HL-60 (cell line): ENCODE results near the gene DNAH6.

Source experiments
- DNase-seq, 2 experiments: peaks; one replicate each; pipeline ENCODE4 v3.0.0-alpha.2; 2010 to 2020; ENCODE audit warnings: low read depth in 1 of 2, low spot score in 1 of 2
- H3K27ac ChIP-seq: fragments of 250-450 bp; sonication (Bioruptor Pico); replicated peaks from 2 replicates; pipeline ENCODE4 v1.5.1; 2020; ENCODE audit warnings: mild to moderate bottlenecking, moderate library complexity
- H3K27me3 ChIP-seq: fragments of 250-450 bp; sonication (Bioruptor Pico); 2 replicates; pipeline ENCODE4 v1.5.1; 2021; ENCODE audit warnings: mild to moderate bottlenecking, moderate library complexity; ENCODE audit not compliant: insufficient read depth, poor library complexity, severe bottlenecking
- H3K4me3 ChIP-seq: replicated peaks from 2 replicates; pipeline ENCODE4 v1.5.1; 2011; ENCODE audit warnings: mild to moderate bottlenecking, control low read depth, low read length; ENCODE audit not compliant: insufficient read depth
- GABPA ChIP-seq: IDR thresholded peaks from 2 replicates; pipeline ENCODE4 v1.6.1; 2012; ENCODE audit warnings: low read depth
- POLR2AphosphoS5 ChIP-seq: IDR thresholded peaks from 2 replicates; pipeline ENCODE4 v1.6.1; 2012; ENCODE audit warnings: low read depth
- SPI1 ChIP-seq: IDR thresholded peaks from 2 replicates; pipeline ENCODE4 v1.6.1; 2012; ENCODE audit warnings: low read depth, mild to moderate bottlenecking, borderline replicate concordance
- TF ChIP-seq, protein P1 (sequence below): IDR thresholded peaks from one replicate; pipeline ENCODE4 v1.5.1; 2011; ENCODE audit warnings: low read length, control low read depth, inconsistent platforms; ENCODE audit not compliant: insufficient read depth
- TF ChIP-seq, protein P2 (sequence below): IDR thresholded peaks from 2 replicates; pipeline ENCODE4 v1.6.1; 2012; ENCODE audit warnings: low read depth; ENCODE audit not compliant: insufficient replicate concordance

Gene DNAH6

DNA sequence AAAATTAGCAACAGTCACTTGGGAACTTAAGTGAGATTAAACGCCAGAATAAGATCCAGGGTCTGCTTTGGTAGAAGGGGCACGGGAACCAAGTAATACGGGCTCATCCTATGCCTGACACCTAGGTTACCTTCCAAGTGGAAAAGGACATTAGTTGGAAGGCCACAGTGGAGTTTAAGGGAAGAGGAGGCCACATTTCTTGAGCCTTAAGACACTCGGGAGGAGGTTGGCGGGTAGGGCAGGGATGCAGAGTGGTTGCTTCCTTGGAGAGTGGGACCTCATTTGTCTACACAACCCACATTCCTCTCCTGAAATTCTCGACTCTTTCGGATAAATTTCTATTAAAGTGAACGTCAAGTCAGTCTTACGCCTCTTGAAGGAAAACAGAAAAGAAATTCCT is 510 bp upstream of the DNAH6 start:
- H3K4me3 ChIP-seq = no peak overlapping the region
- no peak for DNase-seq
- no peak overlapping the region for H3K27ac ChIP-seq
- no peaks in the 10 kb centered on the region for H3K27me3 ChIP-seq
- no peak for TF ChIP-seq POLR2AphosphoS5
- no peak for TF ChIP-seq GABPA
- TF ChIP-seq SPI1 = no peak
- TF ChIP-seq, protein P1, sequence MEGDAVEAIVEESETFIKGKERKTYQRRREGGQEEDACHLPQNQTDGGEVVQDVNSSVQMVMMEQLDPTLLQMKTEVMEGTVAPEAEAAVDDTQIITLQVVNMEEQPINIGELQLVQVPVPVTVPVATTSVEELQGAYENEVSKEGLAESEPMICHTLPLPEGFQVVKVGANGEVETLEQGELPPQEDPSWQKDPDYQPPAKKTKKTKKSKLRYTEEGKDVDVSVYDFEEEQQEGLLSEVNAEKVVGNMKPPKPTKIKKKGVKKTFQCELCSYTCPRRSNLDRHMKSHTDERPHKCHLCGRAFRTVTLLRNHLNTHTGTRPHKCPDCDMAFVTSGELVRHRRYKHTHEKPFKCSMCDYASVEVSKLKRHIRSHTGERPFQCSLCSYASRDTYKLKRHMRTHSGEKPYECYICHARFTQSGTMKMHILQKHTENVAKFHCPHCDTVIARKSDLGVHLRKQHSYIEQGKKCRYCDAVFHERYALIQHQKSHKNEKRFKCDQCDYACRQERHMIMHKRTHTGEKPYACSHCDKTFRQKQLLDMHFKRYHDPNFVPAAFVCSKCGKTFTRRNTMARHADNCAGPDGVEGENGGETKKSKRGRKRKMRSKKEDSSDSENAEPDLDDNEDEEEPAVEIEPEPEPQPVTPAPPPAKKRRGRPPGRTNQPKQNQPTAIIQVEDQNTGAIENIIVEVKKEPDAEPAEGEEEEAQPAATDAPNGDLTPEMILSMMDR = no peak
- TF ChIP-seq, protein P2, sequence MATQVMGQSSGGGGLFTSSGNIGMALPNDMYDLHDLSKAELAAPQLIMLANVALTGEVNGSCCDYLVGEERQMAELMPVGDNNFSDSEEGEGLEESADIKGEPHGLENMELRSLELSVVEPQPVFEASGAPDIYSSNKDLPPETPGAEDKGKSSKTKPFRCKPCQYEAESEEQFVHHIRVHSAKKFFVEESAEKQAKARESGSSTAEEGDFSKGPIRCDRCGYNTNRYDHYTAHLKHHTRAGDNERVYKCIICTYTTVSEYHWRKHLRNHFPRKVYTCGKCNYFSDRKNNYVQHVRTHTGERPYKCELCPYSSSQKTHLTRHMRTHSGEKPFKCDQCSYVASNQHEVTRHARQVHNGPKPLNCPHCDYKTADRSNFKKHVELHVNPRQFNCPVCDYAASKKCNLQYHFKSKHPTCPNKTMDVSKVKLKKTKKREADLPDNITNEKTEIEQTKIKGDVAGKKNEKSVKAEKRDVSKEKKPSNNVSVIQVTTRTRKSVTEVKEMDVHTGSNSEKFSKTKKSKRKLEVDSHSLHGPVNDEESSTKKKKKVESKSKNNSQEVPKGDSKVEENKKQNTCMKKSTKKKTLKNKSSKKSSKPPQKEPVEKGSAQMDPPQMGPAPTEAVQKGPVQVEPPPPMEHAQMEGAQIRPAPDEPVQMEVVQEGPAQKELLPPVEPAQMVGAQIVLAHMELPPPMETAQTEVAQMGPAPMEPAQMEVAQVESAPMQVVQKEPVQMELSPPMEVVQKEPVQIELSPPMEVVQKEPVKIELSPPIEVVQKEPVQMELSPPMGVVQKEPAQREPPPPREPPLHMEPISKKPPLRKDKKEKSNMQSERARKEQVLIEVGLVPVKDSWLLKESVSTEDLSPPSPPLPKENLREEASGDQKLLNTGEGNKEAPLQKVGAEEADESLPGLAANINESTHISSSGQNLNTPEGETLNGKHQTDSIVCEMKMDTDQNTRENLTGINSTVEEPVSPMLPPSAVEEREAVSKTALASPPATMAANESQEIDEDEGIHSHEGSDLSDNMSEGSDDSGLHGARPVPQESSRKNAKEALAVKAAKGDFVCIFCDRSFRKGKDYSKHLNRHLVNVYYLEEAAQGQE = no peak

DNA sequence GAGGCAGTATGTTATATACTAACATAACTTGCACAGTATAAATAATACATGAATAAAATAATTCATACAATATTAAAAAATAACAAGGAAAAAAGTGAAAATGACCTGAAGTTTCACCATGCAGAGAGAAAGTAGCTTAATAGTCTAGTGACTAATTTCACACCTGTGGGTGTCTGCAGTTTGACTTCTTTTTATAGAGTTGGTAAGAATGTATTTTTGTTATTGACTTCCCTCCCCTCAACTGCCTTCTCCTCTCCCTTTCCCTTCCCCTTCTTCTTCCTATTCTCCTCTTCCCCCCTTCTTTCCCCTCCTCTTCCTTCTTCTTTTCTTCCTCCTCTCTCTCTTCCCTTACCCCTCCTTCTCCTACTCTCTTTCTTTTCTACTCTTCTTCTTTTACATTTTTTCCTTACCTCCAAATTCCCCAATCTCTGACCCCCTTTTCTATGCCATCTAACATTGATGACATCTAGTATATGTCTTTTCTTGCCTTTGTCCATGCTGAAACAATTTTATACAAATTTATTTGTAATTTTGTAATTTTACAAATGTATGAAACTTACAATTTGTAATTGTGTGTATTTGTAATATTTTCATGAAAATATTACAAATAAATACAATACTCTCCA is 3.1 kb downstream of the DNAH6 start:
- Histone ChIP-seq H3K4me3 (no peak overlapping the region), H3K27me3 (no peaks in the 10 kb centered on the region), H3K27ac (no peak overlapping the region)
- no peak for DNase-seq
- TF ChIP-seq SPI1 = no peak
- TF ChIP-seq, protein P1 = no peak
- TF ChIP-seq, protein P2 = no peak

DNA sequence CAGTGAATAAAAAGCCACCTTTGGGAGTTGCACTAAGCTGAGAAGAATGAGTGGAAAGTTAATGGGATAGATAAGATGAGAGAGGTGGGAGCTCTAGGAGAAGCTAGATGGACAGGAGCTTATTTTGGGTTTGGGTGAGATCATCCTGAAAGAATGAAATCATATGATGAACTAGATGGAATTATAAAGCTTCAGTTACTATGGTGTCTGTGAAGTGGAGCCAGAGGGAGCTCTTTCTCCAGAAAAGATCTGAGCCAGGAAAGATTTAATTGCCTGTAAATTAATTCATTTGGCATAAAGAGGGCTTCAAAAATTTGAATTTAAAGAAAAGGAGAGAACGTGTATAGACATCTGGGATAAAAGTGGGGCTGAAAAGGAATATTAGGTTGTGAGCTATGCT is 10.3 kb downstream of the DNAH6 start:
- TF ChIP-seq SPI1 (no peak), POLR2AphosphoS5 (no peak), GABPA (no peak)
- TF ChIP-seq, protein P2 = no peak
- TF ChIP-seq, protein P1 = no peak
- no peak for DNase-seq
- no peaks in the 10 kb centered on the region for H3K27me3 ChIP-seq
- no peak overlapping the region for H3K27ac ChIP-seq
- no peak overlapping the region for H3K4me3 ChIP-seq
